ENCODE data around the gene METTL22. TPM values are rescaled to one million over a fixed set of nuclear protein-coding genes. Genes with fewer than 3 reads are reported as not detected.

Gene METTL22
- total RNA-seq, 1 donor from 2014 or later: 41.1 TPM

GRCh38 chr16:8627456-8627855, 6.0 kb downstream of the METTL22 start:
- Histone ChIP-seq H3F3A (ENCODE audit: low read depth) (no peaks in the 10 kb centered on the region), H3K27me3 (no peaks in the 10 kb centered on the region), H3K36me3 (no peaks in the 10 kb centered on the region), H4K20me1 (ENCODE audit: low read depth) (peaks cover 64% of the 10 kb centered on the region), H3K9ac (no peak overlapping the region), H3K4me2 (no peak overlapping the region), H3K79me2 (ENCODE audit: low read depth) (peaks cover 43% of the 10 kb centered on the region), H3K4me3 (no peak overlapping the region), H2AFZ (replicated peaks) (no peak overlapping the region), H3K27ac (no peak overlapping the region), H3K9me3 (ENCODE audit: low read depth) (no peaks in the 10 kb centered on the region), H3K4me1 (peaks cover 6% of the 10 kb centered on the region)
- Mint-ChIP-seq H3K27ac (no peak overlapping the region), H3K36me3 (peaks cover 34% of the 10 kb centered on the region), H3K4me1 (peaks cover 27% of the 10 kb centered on the region), H3K9me3 (no peaks in the 10 kb centered on the region), H3K4me3 (no peak overlapping the region), H3K27me3 (ENCODE audit: insufficient read depth, low read depth) (no peaks in the 10 kb centered on the region)
- DNase-seq (ENCODE audit: low spot score): no peak
- TF ChIP-seq CTCF (IDR thresholded peaks at IDR 0.05) (no peak), EZH2 (IDR thresholded peaks at IDR 0.05) (no peak)

GRCh38 chr16:8628981-8629725, 7.7 kb downstream of the METTL22 start:
- Mint-ChIP-seq H3K27me3 (ENCODE audit: insufficient read depth, low read depth) (no peaks in the 10 kb centered on the region), H3K27ac (no peak overlapping the region), H3K9me3 (no peaks in the 10 kb centered on the region), H3K4me3 (no peak overlapping the region), H3K4me1 (peaks cover 21% of the 10 kb centered on the region), H3K36me3 (peaks cover 35% of the 10 kb centered on the region)
- H3K4me2 ChIP-seq: no peak overlapping the region
- no peak overlapping the region for H3K4me3 ChIP-seq
- TF ChIP-seq EZH2 (IDR thresholded peaks at IDR 0.05) (no peak), CTCF (IDR thresholded peaks at IDR 0.05) (no peak), EZH2phosphoT487 (IDR thresholded peaks at IDR 0.05) (no peak)
- H3K27me3 ChIP-seq: no peaks in the 10 kb centered on the region
- H3F3A ChIP-seq (ENCODE audit: low read depth): no peaks in the 10 kb centered on the region
- no peak for DNase-seq (ENCODE audit: low spot score)
- H3K36me3 ChIP-seq: no peaks in the 10 kb centered on the region
- no peak overlapping the region for H3K9ac ChIP-seq
- no peaks in the 10 kb centered on the region for H3K9me3 ChIP-seq (ENCODE audit: low read depth)
- peaks cover 26% of the 10 kb centered on the region for H3K79me2 ChIP-seq (ENCODE audit: low read depth)
- H3K27ac ChIP-seq: no peak overlapping the region
- H3K4me1 ChIP-seq: no peaks in the 10 kb centered on the region
- no peak overlapping the region for H2AFZ ChIP-seq (replicated peaks)
- H4K20me1 ChIP-seq (ENCODE audit: low read depth): peaks cover 64% of the 10 kb centered on the region

GRCh38 chr16:8630255-8630953, 8.9 kb downstream of the METTL22 start:
- no peak overlapping the region for H3K4me2 ChIP-seq
- TF ChIP-seq CTCF (IDR thresholded peaks at IDR 0.05): no peak
- TF ChIP-seq EZH2 (IDR thresholded peaks at IDR 0.05): no peak
- no peak for TF ChIP-seq EZH2phosphoT487 (IDR thresholded peaks at IDR 0.05)
- H3K27ac ChIP-seq: no peak overlapping the region
- H3K27me3 Mint-ChIP-seq (ENCODE audit: insufficient read depth, low read depth): no peaks in the 10 kb centered on the region
- H3K9me3 Mint-ChIP-seq: no peaks in the 10 kb centered on the region
- no peak overlapping the region for H3K4me3 Mint-ChIP-seq
- H3K36me3 ChIP-seq: no peaks in the 10 kb centered on the region
- H3F3A ChIP-seq (ENCODE audit: low read depth): peaks cover 7% of the 10 kb centered on the region
- peaks cover 14% of the 10 kb centered on the region for H3K79me2 ChIP-seq (ENCODE audit: low read depth)
- no peak overlapping the region for H3K9ac ChIP-seq
- no peak overlapping the region for H3K4me3 ChIP-seq
- H3K4me1 Mint-ChIP-seq: peaks cover 20% of the 10 kb centered on the region
- H3K27me3 ChIP-seq: no peaks in the 10 kb centered on the region
- H2AFZ ChIP-seq (replicated peaks): no peak overlapping the region
- H4K20me1 ChIP-seq (ENCODE audit: low read depth): peaks cover 64% of the 10 kb centered on the region
- no peak overlapping the region for H3K27ac Mint-ChIP-seq
- H3K36me3 Mint-ChIP-seq: peaks cover 35% of the 10 kb centered on the region
- H3K4me1 ChIP-seq: no peaks in the 10 kb centered on the region
- no peak for DNase-seq (ENCODE audit: low spot score)
- H3K9me3 ChIP-seq (ENCODE audit: low read depth): no peaks in the 10 kb centered on the region
